ENCODE results near the gene NDUFC1. TPM values are rescaled to one million over a fixed set of nuclear protein-coding genes. Genes with fewer than 3 reads are reported as not detected.

Gene NDUFC1
- total RNA-seq (10 to 100 TPM; 49.6 to 50.2 TPM), polyA plus RNA-seq (146 TPM)

DNA sequence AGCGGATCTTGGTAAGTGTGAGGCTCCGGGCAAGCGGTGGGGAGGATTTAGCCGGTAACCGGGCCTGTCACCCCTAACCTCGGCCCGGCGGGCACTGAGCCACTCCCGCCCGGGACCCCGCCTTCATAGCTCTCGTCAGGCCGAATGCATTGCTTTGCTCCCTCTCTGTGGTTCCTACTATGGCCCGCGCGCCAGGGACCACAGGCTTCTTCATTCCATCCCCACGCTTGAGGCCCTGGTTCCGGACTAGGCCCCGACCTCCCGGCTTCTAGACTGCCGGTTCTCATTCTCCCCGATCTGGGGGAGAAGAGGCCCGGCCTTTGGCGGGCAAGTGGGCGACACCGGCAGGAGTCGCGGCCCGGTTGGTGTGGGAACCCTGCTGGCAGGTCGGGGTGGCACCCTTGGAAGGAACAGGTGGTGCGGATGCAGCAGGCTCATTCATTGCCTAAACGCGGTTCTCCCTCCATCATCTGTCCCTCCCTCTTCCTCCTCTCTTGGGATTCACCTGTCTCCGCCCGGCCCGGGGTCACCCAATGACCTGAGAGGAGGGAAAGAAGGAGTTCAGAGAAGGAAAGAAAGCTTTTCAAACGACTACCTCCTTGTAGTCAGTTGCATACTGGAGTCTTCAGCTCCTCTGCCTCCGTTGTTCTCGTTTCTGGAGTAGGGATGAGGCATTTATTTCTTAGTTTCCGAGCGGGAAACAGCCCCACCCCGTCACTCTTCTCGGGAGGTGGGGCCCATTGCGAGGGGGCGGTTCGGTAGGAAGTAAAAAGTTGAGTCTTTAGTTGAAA is at the start of gene NDUFC1:
NDUFC1 (minus strand) TSS at position 657 of the 791 bp plus-strand sequence. CDS start 6,679 bp downstream, outside the sequence.
- Mint-ChIP-seq H3K36me3 (peaks cover 4 to 38% (median 9%) of the 10 kb centered on the region in 3 donors), H3K27me3 (peaks cover 0 to 1% of the 10 kb centered on the region in 2 donors), H3K9me3 (peaks cover 0 to 1% (median 0%) of the 10 kb centered on the region in 5 donors), H3K4me3 (peak within 1 kb of the TSS; percentile 96 to 100 (median 99)), H3K4me1 (peaks cover 59 to 75% (median 72%) of the 10 kb centered on the region in 3 donors), H3K27ac (peak within 1 kb of the TSS; percentile 97 to 100 (median 99))
- Histone ChIP-seq H3K4me1 (ENCODE audit: insufficient read depth, low read length) (peaks cover 37% of the 10 kb centered on the region), H3K36me3 (ENCODE audit: insufficient read depth, low read length) (no peaks in the 10 kb centered on the region), H3K27ac (ENCODE audit: low read depth, low read length) (peak within 1 kb of the TSS; percentile 89), H3K27me3 (ENCODE audit: insufficient read depth, low read length, poor library complexity, severe bottlenecking) (no peaks in the 10 kb centered on the region), H3K9me3 (ENCODE audit: low read length) (no peaks in the 10 kb centered on the region), H3K4me3 (ENCODE audit: low read length) (peak within 1 kb of the TSS; percentile 90)
- POLR2A ChIA-PET = interaction anchor here (0.7 to 3.6 kb wide), 8 partner anchors 35 to 287 kb away, joined by 3 to 25 read pairs (median 11); partner anchors contain the start of genes ELF2, NOCT and SETD7
- CTCF ChIA-PET = interaction anchor here (0.8 to 2.9 kb wide), 10 partner anchors 10 to 286 kb away, joined by 3 to 10 read pairs (median 6); partner anchors contain the start of gene SETD7
- peak; percentile 55 to 81 (median 69) for DNase-seq

DNA sequence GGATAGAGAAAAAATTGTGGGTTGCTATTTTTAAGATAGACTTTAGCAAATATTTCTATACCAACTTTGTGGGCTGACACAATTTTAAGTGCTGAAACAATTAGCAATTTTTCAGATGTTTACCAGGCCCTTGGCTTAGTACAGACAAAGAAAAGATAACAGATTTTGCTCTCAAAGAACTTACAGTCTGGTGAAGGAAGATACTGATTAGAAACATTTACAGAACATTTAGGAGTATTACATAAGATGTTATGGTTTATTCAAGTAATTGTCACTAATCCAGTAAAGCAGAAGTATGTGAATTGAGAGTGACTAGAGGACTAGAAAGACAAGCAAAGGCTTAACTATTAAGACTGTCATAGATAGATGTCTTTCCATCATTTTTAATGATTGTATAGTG is 35.3 kb upstream of the NDUFC1 start:
- no peak for DNase-seq
- ChIA-PET CTCF (no interaction called here), POLR2A (no interaction called here)
- no peaks in the 10 kb centered on the region for H3K27me3 ChIP-seq (ENCODE audit: insufficient read depth, low read length, poor library complexity, severe bottlenecking)
- Mint-ChIP-seq H3K4me1 (peaks cover 17 to 37% (median 33%) of the 10 kb centered on the region in 3 donors), H3K27me3 (no peaks in the 10 kb centered on the region), H3K9me3 (no peaks in the 10 kb centered on the region), H3K4me3 (no peak overlapping the region), H3K27ac (peak overlapping the region in 5 of 8 donors; percentile 1 to 72 (median 35)), H3K36me3 (peaks cover 12 to 67% (median 19%) of the 10 kb centered on the region in 3 donors)
- no peak overlapping the region for H3K27ac ChIP-seq (ENCODE audit: low read depth, low read length)
- H3K4me3 ChIP-seq (ENCODE audit: low read length) = no peak overlapping the region
- peaks cover 18% of the 10 kb centered on the region for H3K36me3 ChIP-seq (ENCODE audit: insufficient read depth, low read length)
- H3K9me3 ChIP-seq (ENCODE audit: low read length) = no peaks in the 10 kb centered on the region
- H3K4me1 ChIP-seq (ENCODE audit: insufficient read depth, low read length) = no peaks in the 10 kb centered on the region

DNA sequence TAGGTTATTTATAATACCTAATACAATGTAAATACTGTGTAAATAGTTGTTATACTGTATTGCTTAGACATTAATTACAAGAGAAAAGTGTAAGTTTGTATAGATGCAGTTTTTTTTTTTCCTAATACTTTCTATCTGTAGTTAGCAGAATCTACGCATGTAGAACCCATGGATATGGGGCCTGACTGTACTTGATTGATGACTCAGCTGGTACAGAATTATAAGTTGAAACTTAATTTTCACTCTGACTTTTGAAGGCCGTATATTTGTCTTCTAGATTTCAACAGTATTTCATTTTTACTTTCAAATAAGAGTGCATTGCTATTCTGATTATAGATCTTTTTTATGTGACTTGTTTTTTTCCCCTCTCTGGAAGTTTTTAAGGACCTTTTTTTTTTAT is 30.8 kb upstream of the NDUFC1 start:
- Mint-ChIP-seq H3K27ac (peak overlapping the region in 3 of 8 donors; percentile 15 to 68 (median 57)), H3K4me1 (peaks cover 33 to 62% (median 51%) of the 10 kb centered on the region in 3 donors)

DNA sequence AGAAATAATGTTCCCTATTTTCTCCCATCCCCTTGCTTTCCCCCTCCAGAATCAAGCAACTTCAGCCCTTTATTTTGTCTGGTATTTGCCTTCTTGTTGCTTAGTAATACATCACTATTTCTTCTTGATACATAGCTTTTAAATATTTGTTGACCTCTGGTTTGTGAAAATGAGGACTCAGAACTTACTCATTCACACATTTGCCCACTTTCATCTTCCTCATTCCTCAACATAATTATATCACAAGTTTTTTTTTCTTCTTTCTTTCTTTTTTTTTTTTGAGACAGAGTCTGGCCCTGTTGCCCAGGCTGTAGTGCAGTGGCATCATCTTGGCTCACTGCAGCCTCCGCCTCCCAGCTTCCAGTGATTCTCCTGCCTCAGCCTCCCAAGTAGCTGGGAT is 28.9 kb upstream of the NDUFC1 start:
- no peak for DNase-seq
- Histone ChIP-seq H3K4me1 (ENCODE audit: insufficient read depth, low read length) (peaks cover 5% of the 10 kb centered on the region), H3K36me3 (ENCODE audit: insufficient read depth, low read length) (peaks cover 4% of the 10 kb centered on the region), H3K27ac (ENCODE audit: low read depth, low read length) (no peak overlapping the region), H3K9me3 (ENCODE audit: low read length) (no peaks in the 10 kb centered on the region), H3K27me3 (ENCODE audit: insufficient read depth, low read length, poor library complexity, severe bottlenecking) (no peaks in the 10 kb centered on the region), H3K4me3 (ENCODE audit: low read length) (no peak overlapping the region)
- POLR2A ChIA-PET = no interaction called here
- Mint-ChIP-seq H3K36me3 (peaks cover 13 to 45% (median 15%) of the 10 kb centered on the region in 3 donors), H3K27ac (no peak overlapping the region), H3K4me1 (peaks cover 37 to 58% (median 51%) of the 10 kb centered on the region in 3 donors), H3K4me3 (no peak overlapping the region), H3K9me3 (peaks cover 0 to 4% (median 0%) of the 10 kb centered on the region in 5 donors), H3K27me3 (no peaks in the 10 kb centered on the region)
- CTCF ChIA-PET = no interaction called here

More for the DNA sequence above, 30.8 kb upstream of the NDUFC1 start:
- Histone ChIP-seq H3K27ac (ENCODE audit: low read depth, low read length) (no peak overlapping the region), H3K4me3 (ENCODE audit: low read length) (no peak overlapping the region), H3K27me3 (ENCODE audit: insufficient read depth, low read length, poor library complexity, severe bottlenecking) (no peaks in the 10 kb centered on the region), H3K4me1 (ENCODE audit: insufficient read depth, low read length) (peaks cover 5% of the 10 kb centered on the region), H3K36me3 (ENCODE audit: insufficient read depth, low read length) (peaks cover 9% of the 10 kb centered on the region), H3K9me3 (ENCODE audit: low read length) (no peaks in the 10 kb centered on the region)
- Mint-ChIP-seq H3K36me3 (peaks cover 15 to 51% (median 17%) of the 10 kb centered on the region in 3 donors), H3K27me3 (no peaks in the 10 kb centered on the region), H3K4me3 (no peak overlapping the region), H3K9me3 (peaks cover 0 to 4% (median 0%) of the 10 kb centered on the region in 5 donors)
- ChIA-PET CTCF (interaction anchor here (1.0 kb wide), 1 partner anchor 10 kb away, joined by 7 read pairs; no protein-coding TSS in a partner anchor), POLR2A (no interaction called here)
- DNase-seq = no peak

DNA sequence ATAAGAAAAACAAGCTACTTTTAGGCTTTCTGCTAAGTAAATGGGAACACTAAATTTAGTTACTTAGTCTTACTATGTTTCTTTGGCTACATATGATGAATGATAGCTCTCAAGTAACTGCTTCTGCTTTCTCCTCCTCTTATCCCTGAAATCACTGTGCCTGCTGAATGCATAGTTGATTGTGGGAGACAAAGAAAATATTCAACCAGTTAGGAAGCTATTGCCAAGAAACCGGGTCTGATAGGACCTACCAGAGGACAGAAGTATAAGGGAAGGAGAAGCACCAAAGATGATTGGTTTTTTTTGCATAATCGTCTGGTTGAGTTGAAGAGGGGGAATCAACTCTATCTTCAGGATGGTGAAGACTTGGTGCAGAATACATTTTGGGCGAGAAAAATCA is 28.0 kb upstream of the NDUFC1 start:
- H3K27ac ChIP-seq (ENCODE audit: low read depth, low read length) = no peak overlapping the region

DNA sequence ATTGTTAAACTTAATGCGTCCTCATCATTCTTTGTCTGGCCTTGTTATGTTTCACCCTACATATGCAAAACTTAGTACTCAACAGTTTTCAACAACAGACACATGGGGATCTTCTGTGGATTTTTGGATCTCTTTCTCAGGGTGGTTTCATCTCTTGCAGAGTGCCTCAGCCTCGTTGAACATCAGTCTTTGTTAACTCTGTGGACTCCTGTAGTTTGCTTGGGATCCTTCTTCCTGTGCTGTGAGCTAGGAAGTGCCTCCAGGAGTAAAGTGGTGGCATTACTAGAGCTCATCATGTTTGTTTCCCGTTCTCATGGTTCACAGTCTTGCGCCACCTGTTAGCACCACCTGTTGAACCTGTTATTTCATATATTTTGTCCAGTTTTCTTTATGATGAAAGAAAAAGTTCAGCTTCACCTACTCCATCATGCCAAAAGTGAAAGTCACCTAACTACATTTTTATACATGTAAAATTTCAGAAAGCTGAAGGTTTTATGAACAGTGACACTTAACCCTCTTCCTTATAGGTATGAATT is 27.5 kb upstream of the NDUFC1 start:
- DNase-seq = no peak
- Histone ChIP-seq H3K4me1 (ENCODE audit: insufficient read depth, low read length) (peaks cover 5% of the 10 kb centered on the region), H3K36me3 (ENCODE audit: insufficient read depth, low read length) (peaks cover 4% of the 10 kb centered on the region), H3K4me3 (ENCODE audit: low read length) (no peak overlapping the region), H3K27me3 (ENCODE audit: insufficient read depth, low read length, poor library complexity, severe bottlenecking) (no peaks in the 10 kb centered on the region), H3K9me3 (ENCODE audit: low read length) (no peaks in the 10 kb centered on the region), H3K27ac (ENCODE audit: low read depth, low read length) (no peak overlapping the region)
- Mint-ChIP-seq H3K9me3 (peaks cover 0 to 4% (median 0%) of the 10 kb centered on the region in 5 donors), H3K27ac (peak overlapping the region in 3 of 8 donors; percentile 15 to 83 (median 69)), H3K27me3 (no peaks in the 10 kb centered on the region), H3K4me1 (peaks cover 45 to 72% (median 63%) of the 10 kb centered on the region in 3 donors), H3K36me3 (peaks cover 13 to 36% (median 14%) of the 10 kb centered on the region in 3 donors), H3K4me3 (no peak overlapping the region)
- ChIA-PET POLR2A (no interaction called here), CTCF (no interaction called here)

More for the DNA sequence above, 28.0 kb upstream of the NDUFC1 start:
- peaks cover 13 to 38% (median 15%) of the 10 kb centered on the region in 3 donors for H3K36me3 Mint-ChIP-seq
- no peaks in the 10 kb centered on the region for H3K27me3 Mint-ChIP-seq
- Histone ChIP-seq H3K4me1 (ENCODE audit: insufficient read depth, low read length) (peaks cover 5% of the 10 kb centered on the region), H3K27me3 (ENCODE audit: insufficient read depth, low read length, poor library complexity, severe bottlenecking) (no peaks in the 10 kb centered on the region), H3K4me3 (ENCODE audit: low read length) (no peak overlapping the region), H3K9me3 (ENCODE audit: low read length) (no peaks in the 10 kb centered on the region), H3K36me3 (ENCODE audit: insufficient read depth, low read length) (peaks cover 4% of the 10 kb centered on the region)
- peak overlapping the region in 4 of 8 donors; percentile 12 to 65 (median 21) for H3K27ac Mint-ChIP-seq
- ChIA-PET POLR2A (no interaction called here), CTCF (no interaction called here)
- peaks cover 0 to 4% (median 0%) of the 10 kb centered on the region in 5 donors for H3K9me3 Mint-ChIP-seq
- peak overlapping the region in 1 of 7 donors; percentile 5 for H3K4me3 Mint-ChIP-seq
- peaks cover 40 to 67% (median 59%) of the 10 kb centered on the region in 3 donors for H3K4me1 Mint-ChIP-seq
- no peak for DNase-seq

DNA sequence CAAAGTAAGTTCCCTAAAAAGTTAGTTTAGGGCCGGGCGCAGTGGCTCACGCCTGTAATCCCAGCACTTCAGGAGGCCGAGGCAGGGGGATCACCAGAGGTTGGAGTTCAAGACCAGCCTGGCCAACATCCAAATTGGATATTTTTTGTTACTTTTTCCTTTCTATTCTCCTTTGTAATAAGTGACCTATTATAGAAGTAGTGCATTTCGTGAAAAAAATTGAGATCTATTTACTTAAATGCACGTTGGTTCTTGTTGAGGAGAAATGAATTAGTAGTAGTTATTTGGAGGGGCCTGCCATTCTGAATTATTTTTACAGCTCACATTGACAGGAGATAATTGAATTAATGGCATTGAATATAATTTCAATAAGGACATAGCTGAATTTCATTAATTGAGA is 22.3 kb upstream of the NDUFC1 start:
- Mint-ChIP-seq H3K4me1 (peaks cover 61 to 74% (median 71%) of the 10 kb centered on the region in 3 donors), H3K27ac (peak overlapping the region in 3 of 8 donors; percentile 26 to 69 (median 26)), H3K9me3 (peaks cover 0 to 4% (median 0%) of the 10 kb centered on the region in 5 donors), H3K27me3 (peaks cover 0 to 1% of the 10 kb centered on the region in 2 donors), H3K4me3 (no peak overlapping the region), H3K36me3 (peaks cover 9 to 20% (median 13%) of the 10 kb centered on the region in 3 donors)
- no peak for DNase-seq
- H3K9me3 ChIP-seq (ENCODE audit: low read length) = no peaks in the 10 kb centered on the region
- H3K27ac ChIP-seq (ENCODE audit: low read depth, low read length) = no peak overlapping the region
- H3K36me3 ChIP-seq (ENCODE audit: insufficient read depth, low read length) = peaks cover 1% of the 10 kb centered on the region
- no peaks in the 10 kb centered on the region for H3K27me3 ChIP-seq (ENCODE audit: insufficient read depth, low read length, poor library complexity, severe bottlenecking)
- CTCF ChIA-PET = interaction anchor here (1.0 kb wide), 1 partner anchor 29 kb away, joined by 4 read pairs; no protein-coding TSS in a partner anchor
- no peak overlapping the region for H3K4me3 ChIP-seq (ENCODE audit: low read length)
- peaks cover 16% of the 10 kb centered on the region for H3K4me1 ChIP-seq (ENCODE audit: insufficient read depth, low read length)
- POLR2A ChIA-PET = no interaction called here

All from CD8-positive, alpha-beta memory T cell (primary cell).